GM19240 (cell line): ENCODE data around the gene CKB.

Experiments used
- DNase-seq: peaks from one replicate; pipeline ENCODE4 v3.0.0; 2011; ENCODE audit warnings: low spot score; ENCODE audit not compliant: insufficient read length

The CKB gene

GRCh38 chr14:103522649-103523574, at the start of gene CKB:
CKB (minus strand) TSS chr14:103522830; CDS start chr14:103522493, 337 bp downstream.
- no peak for DNase-seq

DNA sequence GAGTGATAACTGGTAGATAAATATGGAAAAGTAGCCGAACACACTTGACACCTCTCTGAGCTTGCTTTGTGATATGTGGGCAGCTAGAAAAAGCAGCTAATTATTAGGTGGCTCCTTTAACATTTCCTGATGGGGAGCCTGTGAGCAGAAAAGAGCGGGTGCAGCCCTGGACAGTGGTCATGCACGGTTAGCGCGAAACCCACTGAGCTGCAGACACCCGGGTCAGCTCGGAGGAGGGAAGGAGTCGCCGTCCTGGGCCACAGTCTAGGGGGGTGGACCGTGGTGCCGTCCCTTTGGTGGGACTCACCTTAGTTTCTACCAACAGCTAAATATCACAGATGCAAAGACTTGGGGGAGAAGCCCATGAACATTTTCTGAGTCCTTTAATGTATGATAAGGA, 46.8 kb upstream of the CKB start:
- no peak for DNase-seq

DNA sequence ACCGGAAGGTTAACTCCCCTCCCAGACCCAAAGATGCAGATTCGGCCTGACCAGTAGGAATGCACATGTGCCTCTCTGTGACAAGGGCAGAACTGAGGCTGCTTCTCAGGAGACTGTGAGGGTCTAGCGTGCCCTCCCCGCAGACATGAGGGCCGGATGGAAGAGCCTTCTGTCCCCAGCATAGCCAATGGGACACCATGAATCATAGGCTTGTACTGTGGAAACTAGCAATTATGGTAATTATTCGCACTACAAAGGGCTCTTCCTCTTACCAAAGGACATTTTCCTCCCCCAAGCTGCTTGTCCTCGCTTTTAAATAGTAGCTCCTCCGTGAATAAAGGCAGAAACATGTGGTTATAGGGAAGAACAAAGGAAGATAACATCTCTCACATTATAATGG, 46.3 kb upstream of the CKB start:
- DNase-seq, result no peak

- DNase-seq, result no peak
Observed at GRCh38 chr14:103563844-103564505, 41.3 kb upstream of the CKB start.

- no peak for DNase-seq
Observed at GRCh38 chr14:103563226-103563620, 40.6 kb upstream of the CKB start.

DNA sequence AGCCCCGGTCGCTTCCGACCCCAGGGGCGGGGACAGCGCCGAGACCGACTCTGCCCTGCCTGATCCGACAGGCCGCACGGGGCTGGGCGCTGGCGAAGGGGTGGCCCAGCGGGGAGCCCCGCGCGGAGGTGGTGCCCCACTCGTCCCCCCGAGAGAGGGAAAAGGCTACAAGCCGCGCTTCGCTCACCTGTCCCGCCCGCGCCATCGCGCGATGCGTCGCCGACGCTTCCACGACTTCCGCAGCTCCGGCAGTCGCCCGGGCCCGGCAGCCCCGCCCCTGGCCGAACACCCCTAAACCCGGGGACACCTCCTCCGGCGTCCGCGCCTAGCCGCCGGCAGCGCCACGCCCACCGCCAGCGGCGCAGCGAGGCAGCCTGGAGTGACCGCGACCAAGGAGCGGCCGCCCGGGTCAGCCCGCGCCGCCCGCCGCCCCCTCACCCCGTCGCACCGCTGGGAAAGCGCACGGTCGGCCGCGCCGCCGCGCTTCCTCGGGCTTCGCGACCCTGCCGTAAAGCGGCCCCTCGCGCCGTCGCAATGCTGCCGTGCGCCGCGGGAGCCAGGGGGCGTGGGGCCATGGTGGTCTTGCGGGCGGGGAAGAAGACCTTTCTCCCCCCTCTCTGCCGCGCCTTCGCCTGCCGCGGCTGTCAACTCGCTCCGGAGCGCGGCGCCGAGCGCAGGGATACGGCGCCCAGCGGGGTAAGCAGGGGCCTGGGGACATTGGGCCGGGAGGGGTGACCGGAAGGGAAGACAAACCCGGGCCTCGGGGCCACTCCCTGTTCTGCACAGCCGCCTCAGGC, 40.0 kb upstream of the CKB start, which contains the start of the genes BAG5 and COA8:
Gene BAG5 (minus strand): TSS at position 229 of the 797 bp plus-strand sequence. CDS start 1,493 bp downstream, outside the sequence.
Gene COA8 (plus strand): TSS at position 532 of the 797 bp plus-strand sequence. CDS start 42 bp downstream, at position 574.
- peak; percentile 93 for DNase-seq

GRCh38 chr14:103562179-103562428, 39.5 kb upstream of the CKB start:
- peak; percentile 45 for DNase-seq

DNA sequence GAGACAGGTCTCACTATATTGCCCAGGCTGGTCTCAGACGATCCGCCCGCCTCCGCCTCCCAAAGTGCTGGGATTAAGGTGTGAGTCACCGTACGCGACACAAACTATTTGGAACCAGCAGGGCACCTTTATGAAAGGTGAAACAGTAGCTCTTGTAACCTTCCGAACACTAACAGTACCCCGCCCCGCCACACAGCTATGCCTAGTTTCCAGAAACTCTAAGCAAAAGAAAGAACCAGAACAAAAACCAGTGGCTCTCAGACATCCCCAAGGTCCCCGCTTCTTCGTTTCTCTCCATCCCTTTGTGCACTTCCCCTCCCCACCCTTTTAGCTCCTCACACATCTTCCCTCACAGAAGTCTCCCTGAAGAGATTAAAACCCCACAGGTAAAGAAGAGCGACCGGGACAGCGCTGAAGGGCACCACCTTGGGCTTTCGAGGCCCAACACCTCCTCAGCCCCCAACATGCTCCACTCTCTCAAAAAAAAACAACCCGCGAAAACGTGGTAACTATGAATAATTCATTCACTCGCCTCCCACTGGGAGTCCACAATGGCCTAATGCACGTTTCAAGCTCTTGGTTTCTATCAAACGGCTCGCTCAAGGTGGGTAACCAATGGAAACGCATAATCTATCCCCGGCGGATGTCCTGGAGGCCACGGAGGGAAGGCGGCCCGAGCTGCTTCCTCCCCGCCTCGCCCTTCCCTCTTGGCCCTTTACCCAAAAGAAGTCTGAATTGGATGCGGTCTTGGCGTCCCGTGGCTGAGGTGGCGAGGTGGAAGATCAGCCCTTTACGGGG, 39.0 kb upstream of the CKB start:
- DNase-seq, result peak; percentile 61

- DNase-seq, result no peak
Observed at GRCh38 chr14:103560691-103561090, 38.1 kb upstream of the CKB start.

DNA sequence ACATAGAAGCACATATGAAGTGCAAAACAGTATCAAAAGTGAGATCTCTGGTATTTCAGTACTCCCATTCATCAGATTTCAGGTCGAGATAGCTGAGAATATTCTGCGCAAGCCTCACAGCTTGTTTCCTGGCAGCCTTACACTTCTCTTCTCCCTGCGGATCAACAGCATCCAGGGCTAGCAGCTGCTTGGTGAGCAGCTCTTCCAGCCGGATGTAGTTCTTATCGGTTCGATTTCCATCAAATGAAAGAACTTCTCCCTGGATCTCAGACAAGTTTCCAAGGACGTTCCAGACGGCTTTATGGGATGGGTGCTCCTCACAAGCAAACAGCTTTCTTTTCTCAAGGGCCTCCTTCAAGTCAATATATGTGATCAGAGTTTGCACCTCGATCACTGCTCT, 37.1 kb upstream of the CKB start:
- DNase-seq, result no peak

DNA sequence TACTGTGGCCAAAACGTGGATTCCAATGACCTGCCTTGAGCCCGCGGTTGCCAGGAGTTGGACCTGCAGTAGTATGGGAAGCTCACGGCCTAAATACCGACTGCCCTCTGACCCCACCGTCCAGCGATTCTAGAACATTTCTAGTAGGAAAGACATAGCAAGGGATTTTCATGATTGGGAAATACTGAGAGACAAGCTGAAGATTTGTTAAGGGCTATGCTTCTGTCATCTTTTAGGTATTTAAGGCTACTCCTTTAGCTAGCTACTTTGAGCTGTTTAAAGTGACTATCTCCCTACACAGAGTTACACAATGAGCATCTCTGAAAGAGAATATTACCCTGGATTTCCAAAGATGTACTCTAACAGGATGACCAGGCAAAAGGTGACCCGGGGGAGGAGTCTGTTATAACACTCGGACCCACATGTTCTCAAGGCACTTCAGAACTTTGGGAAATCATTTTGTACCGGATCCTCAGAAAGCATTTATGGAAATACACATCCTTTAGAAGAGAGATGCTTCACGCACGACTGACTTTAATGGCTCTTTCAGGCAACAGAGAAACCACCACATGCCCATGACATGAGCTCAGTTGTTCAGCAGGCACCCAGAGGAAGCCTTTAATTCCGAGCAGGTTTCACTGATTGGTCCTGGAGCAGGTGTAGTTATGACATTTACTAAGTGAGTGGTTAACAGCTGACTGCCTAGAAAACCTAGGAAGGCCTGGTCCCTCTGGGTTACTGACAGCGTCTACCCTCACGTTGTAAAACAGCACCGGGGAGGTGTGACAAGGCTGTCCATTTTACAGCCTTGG, 35.6 kb upstream of the CKB start:
- no peak for DNase-seq

DNA sequence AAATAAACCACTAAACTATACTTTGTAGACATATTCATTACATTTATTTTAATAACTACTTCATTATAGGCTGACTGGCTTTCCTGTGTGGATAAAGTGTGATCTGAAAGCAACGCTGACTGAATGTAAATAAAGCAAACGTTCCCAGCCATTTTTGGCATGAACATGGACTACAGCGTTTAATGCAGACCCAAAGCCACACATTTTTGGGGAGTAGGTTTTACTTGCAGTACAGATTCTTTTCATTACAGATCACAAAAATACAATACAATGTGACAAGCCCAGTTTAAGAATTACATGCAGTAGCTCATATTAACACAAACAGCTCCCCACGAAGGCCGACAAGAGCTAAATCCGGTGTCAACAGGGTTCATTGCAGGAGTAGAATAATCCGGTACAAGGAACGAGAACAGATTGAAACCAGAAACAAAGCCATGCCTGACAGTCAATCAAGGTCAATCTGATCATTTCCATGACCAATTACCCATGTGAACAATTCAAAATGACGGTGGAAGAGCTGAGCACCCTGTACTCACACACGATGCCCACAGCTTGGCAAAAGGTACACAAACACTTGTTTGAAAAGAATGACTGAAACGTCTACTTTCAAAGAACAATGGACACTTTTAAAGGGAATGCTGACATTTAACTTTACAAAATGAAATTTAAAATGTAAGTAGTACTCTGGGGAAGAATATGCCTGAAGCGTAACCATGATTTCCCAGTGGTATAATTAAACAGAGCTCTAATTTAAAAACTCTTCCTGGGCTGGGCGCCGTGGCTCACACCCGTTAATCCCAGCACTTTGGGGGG, 34.5 kb upstream of the CKB start:
- no peak for DNase-seq

DNA sequence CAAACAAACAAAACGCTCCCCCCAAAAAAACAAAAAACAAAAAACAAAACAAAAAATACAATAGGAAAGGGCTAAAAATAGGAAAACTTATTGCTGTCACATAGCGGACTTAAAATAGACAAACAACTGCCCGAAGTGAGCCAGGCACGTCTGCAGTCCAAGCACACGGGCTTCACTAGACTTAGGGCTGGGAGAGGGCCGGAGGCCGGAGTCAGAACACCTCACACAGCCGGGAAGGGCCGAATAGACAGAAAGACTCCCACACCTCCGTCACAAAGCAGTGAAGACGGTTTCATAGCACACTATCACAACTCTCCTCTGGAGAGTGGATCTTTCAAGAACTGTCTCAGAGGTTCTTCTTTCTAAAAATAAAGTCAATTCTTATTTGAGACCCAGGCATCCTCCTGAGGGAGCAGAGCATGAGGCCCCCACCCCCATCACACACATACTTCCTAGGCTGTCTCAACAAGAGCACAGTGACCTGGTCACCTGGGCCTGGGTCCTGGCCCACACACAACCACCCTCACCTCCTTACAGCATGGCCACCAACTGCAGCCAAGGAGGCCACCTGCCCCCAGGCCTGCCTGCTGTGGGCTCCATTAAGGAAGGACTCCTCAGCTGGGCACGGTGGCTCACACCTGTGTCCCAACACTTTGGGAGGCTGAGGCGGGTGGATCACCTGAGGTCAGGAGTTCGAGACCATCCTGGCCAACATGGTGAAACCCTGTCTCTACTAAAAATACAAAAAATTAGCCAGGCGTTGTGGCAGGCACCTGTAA, 33.1 kb upstream of the CKB start:
- no peak for DNase-seq

GRCh38 chr14:103552846-103553210, 30.2 kb upstream of the CKB start:
- no peak for DNase-seq

DNA sequence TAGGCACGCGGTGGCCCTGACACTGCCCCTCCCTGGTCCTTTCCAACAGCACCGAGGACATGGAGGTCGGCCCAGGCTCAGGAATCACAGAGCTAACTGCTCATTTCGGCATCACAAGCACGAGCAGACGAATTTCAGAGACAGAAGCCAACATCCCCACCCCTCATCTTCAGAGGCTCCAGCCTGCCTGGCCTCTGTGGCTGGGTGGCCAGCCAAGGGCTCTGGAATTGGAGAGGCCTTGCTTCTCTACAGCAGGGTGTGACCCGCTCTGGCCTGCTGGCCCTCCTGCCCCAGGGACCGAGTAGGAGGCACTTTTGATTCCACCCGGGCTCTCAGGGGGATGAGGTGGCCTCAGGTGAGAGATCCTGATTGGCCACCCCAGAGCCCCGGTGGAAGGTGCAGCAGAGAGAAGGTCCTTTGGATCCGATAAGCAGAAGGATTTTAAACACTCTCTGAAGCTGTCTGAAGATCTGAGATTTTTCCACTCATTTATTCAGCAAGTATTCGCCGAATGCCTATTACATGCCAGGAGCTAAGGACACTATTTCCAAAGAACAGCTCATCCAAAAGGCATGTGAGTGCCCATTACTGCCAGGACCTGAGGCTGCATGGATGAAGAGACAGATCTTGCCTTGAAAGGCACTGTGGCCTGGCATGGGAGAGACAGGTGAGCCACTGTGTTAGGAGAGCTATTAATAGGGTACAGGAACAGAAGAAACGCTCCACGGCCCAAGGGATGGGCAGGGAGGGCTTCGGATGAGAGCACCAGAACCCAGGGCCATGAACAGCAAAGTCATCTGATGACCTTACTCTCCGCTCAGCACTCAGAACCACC, 29.6 kb upstream of the CKB start:
- no peak for DNase-seq

- no peak for DNase-seq
Observed at GRCh38 chr14:103551338-103551762, 28.7 kb upstream of the CKB start.

GRCh38 chr14:103550451-103551337, 28.1 kb upstream of the CKB start:
- no peak for DNase-seq
